H1 (cell line): ENCODE results near the gene DSCAM. TPM values are rescaled to one million over a fixed set of nuclear protein-coding genes. Genes with fewer than 3 reads are reported as not detected.

Experiments used
- CTCF ChIA-PET: fragments of 300-600 bp; sonication (Branson Sonifier 250); formaldehyde crosslinking; loops from one replicate; lab custom pipeline; 2021; ENCODE audit not compliant: partially characterized antibody; lab: Charles Lee
- POLR2A ChIA-PET: fragments of 300-600 bp; sonication (Branson Sonifier 250); formaldehyde crosslinking; loops from one replicate; lab custom pipeline; 2021; ENCODE audit warnings: inconsistent platforms; ENCODE audit not compliant: partially characterized antibody; lab: Charles Lee
- DNase-seq, 2 experiments: peaks; one replicate each; pipeline versions ENCODE4 v3.0.0 to v3.0.0-alpha.2; 2010 to 2022; ENCODE audit warnings: low spot score in 2 of 2, low read depth in 1 of 2, mixed read lengths in 1 of 2
- FAIRE-seq: peaks from 2 replicates; lab custom pipeline; 2011; peaks lifted over from hg19 to GRCh38; lab: Jason Lieb, UNC
- H2AFZ ChIP-seq: 2 replicates; pipeline ENCODE4 v1.8.1; 2012; ENCODE audit warnings: low read length, inconsistent platforms
- H2AK5ac ChIP-seq: 2 replicates; pipeline ENCODE4 v1.6.1; 2013; ENCODE audit warnings: low read depth, low read length
- H2BK120ac ChIP-seq: replicated peaks from 2 replicates; pipeline ENCODE3; 2013; ENCODE audit warnings: low read depth, low read length, inconsistent platforms
- H2BK12ac ChIP-seq: 2 replicates; pipeline ENCODE4 v1.6.1; 2013; ENCODE audit warnings: low read depth, low read length
- H2BK15ac ChIP-seq: 2 replicates; pipeline ENCODE4 v1.6.1; 2013; ENCODE audit warnings: low read length
- H2BK20ac ChIP-seq: 2 replicates; pipeline ENCODE4 v1.6.1; 2013; ENCODE audit warnings: low read length
- H2BK5ac ChIP-seq: 2 replicates; pipeline ENCODE4 v1.6.1; 2013; ENCODE audit warnings: low read depth, low read length
- H3K14ac ChIP-seq: 2 replicates; pipeline ENCODE4 v1.6.1; 2013; ENCODE audit warnings: inconsistent platforms; ENCODE audit not compliant: insufficient read length
- H3K18ac ChIP-seq: 2 replicates; pipeline ENCODE4 v1.6.1; 2013; ENCODE audit warnings: low read length; ENCODE audit errors: extremely low read depth
- H3K23ac ChIP-seq: 2 replicates; pipeline ENCODE4 v1.6.1; 2013; ENCODE audit warnings: inconsistent platforms; ENCODE audit not compliant: insufficient read length
- H3K23me2 ChIP-seq: 2 replicates; pipeline ENCODE4 v1.6.1; 2013; ENCODE audit warnings: low read depth, low read length
- H3K27ac ChIP-seq: 2 replicates; pipeline ENCODE4 v1.6.1; 2011; ENCODE audit warnings: low read depth, low read length, inconsistent platforms
- H3K27me3 ChIP-seq, 4 experiments: replicated peaks in 1 of 4; 1 replicate in 1 of 4; 2 replicates in 3 of 4; pipeline versions ENCODE4 v1.6.1 to v1.8.1; 2011 to 2013; ENCODE audit warnings: low read length in 3 of 4, mild to moderate bottlenecking in 3 of 4, inconsistent platforms in 2 of 4, mixed read lengths in 2 of 4, moderate library complexity in 1 of 4; ENCODE audit not compliant: control insufficient read depth in 3 of 4, insufficient read depth in 3 of 4; ENCODE audit errors: extremely low read depth in 1 of 4
- H3K36me3 ChIP-seq, 4 experiments: 2 replicates each; pipeline versions ENCODE4 v1.6.1 to v1.8.1; 2011 to 2013; ENCODE audit warnings: mild to moderate bottlenecking in 4 of 4, low read length in 3 of 4, moderate library complexity in 2 of 4, control low read depth in 1 of 4, inconsistent platforms in 1 of 4; ENCODE audit not compliant: insufficient read depth in 4 of 4, control insufficient read depth in 2 of 4
- H3K4ac ChIP-seq: replicated peaks from 2 replicates; pipeline ENCODE3; 2013; ENCODE audit warnings: low read length, low read depth, mixed read lengths, inconsistent platforms; ENCODE audit not compliant: insufficient read length
- H3K4me1 ChIP-seq, 4 experiments: replicated peaks in 1 of 4; 1 replicate in 1 of 4; 2 replicates in 3 of 4; pipeline versions ENCODE4 v1.6.1 to v1.8.1; 2011 to 2013; ENCODE audit warnings: low read length in 3 of 4, inconsistent platforms in 2 of 4, mixed read lengths in 1 of 4; ENCODE audit not compliant: insufficient read depth in 4 of 4, control insufficient read depth in 3 of 4
- H3K4me2 ChIP-seq, 2 experiments: 2 replicates each; pipeline versions ENCODE4 v1.6.1 to v1.8.1; 2011 to 2013; ENCODE audit warnings: low read depth in 2 of 2, low read length in 2 of 2, control low read depth in 1 of 2, inconsistent platforms in 1 of 2, mild to moderate bottlenecking in 1 of 2; ENCODE audit not compliant: insufficient read depth in 1 of 2
- H3K4me3 ChIP-seq, 4 experiments: fragments of 200-600, 300-600 bp in 1 of 4; sonication (generic), shearing (Covaris generic), sonication (Bioruptor Twin) in 1 of 4; 2 replicates each; pipeline versions ENCODE4 v1.5.1 to v1.8.1; 2011 to 2016; ENCODE audit warnings: low read length in 4 of 4, low read depth in 3 of 4, control low read depth in 2 of 4, inconsistent platforms in 2 of 4, mild to moderate bottlenecking in 2 of 4, mixed read lengths in 1 of 4, moderate library complexity in 1 of 4; ENCODE audit not compliant: insufficient read depth in 2 of 4; ENCODE audit errors: extremely low read depth in 1 of 4
- H3K56ac ChIP-seq: replicated peaks from 2 replicates; pipeline ENCODE3; 2013; ENCODE audit warnings: low read depth, mild to moderate bottlenecking, mixed read lengths, low read length, inconsistent platforms; ENCODE audit not compliant: insufficient read length
- H3K79me1 ChIP-seq: 2 replicates; pipeline ENCODE4 v1.6.1; 2013; ENCODE audit warnings: low read depth, low read length, control low read depth
- H3K79me2 ChIP-seq, 2 experiments: 2 replicates each; pipeline versions ENCODE4 v1.6.1 to v1.8.1; 2012 to 2013; ENCODE audit warnings: low read length in 2 of 2, mild to moderate bottlenecking in 2 of 2, inconsistent platforms in 1 of 2; ENCODE audit not compliant: insufficient read depth in 2 of 2, control insufficient read depth in 1 of 2
- H3K9ac ChIP-seq, 4 experiments: replicated peaks in 1 of 4; 1 replicate in 1 of 4; 2 replicates in 3 of 4; pipeline versions ENCODE4 v1.6.1 to v1.8.1; 2011 to 2013; ENCODE audit warnings: low read depth in 3 of 4, low read length in 3 of 4, control low read depth in 2 of 4, mild to moderate bottlenecking in 2 of 4, moderate library complexity in 2 of 4, inconsistent platforms in 1 of 4; ENCODE audit errors: extremely low read depth in 1 of 4
- H3K9me3 ChIP-seq, 2 experiments: 2 replicates each; pipeline versions ENCODE4 v1.6.1 to v1.8.1; 2012 to 2013; ENCODE audit warnings: mild to moderate bottlenecking in 2 of 2, moderate library complexity in 2 of 2, control low read depth in 1 of 2, inconsistent platforms in 1 of 2, low read depth in 1 of 2, low read length in 1 of 2, mixed read lengths in 1 of 2; ENCODE audit not compliant: insufficient read depth in 2 of 2
- H4K20me1 ChIP-seq, 2 experiments: replicated peaks in 1 of 2; 2 replicates each; pipeline versions ENCODE3 to v1.8.1; 2011 to 2013; ENCODE audit warnings: inconsistent platforms in 2 of 2, low read length in 2 of 2, mild to moderate bottlenecking in 1 of 2; ENCODE audit not compliant: insufficient read depth in 2 of 2, control insufficient read depth in 1 of 2
- H4K5ac ChIP-seq: 2 replicates; pipeline ENCODE4 v1.6.1; 2013; ENCODE audit warnings: low read length, low read depth, mixed read lengths, inconsistent platforms; ENCODE audit not compliant: insufficient read length
- H4K8ac ChIP-seq: 2 replicates; pipeline ENCODE4 v1.8.0; 2013; ENCODE audit warnings: mild to moderate bottlenecking, moderate library complexity, low read length, inconsistent platforms; ENCODE audit not compliant: insufficient read depth; ENCODE audit errors: extremely low read depth
- H4K91ac ChIP-seq: replicated peaks from 2 replicates; pipeline ENCODE3; 2013; ENCODE audit warnings: low read length, mixed read lengths, inconsistent platforms; ENCODE audit not compliant: insufficient read length
- BACH1 ChIP-seq: IDR thresholded peaks from 2 replicates; pipeline ENCODE4 v1.6.1; 2012; ENCODE audit warnings: low read length, improper control_type of control experiment
- CBX5 ChIP-seq: fragments of 300-800, 300-1000 bp; sonication (generic); IDR thresholded peaks from 2 replicates; pipeline ENCODE4 v1.7.1; 2016; ENCODE audit warnings: antibody characterized with exemption, low read length, low read depth
- CBX8 ChIP-seq: fragments of 300-800, 300-1000 bp; sonication (generic); IDR thresholded peaks from 2 replicates; pipeline ENCODE4 v1.7.1; 2016; ENCODE audit warnings: low read depth, low read length, borderline replicate concordance
- CEBPB ChIP-seq: IDR thresholded peaks from 2 replicates; pipeline ENCODE4 v1.6.1; 2012; ENCODE audit warnings: low read depth, low read length
- EZH2 ChIP-seq: fragments of 200-600 bp; sonication (generic); IDR thresholded peaks from 2 replicates; pipeline ENCODE4 v1.7.1; 2012; ENCODE audit warnings: low read depth, mild to moderate bottlenecking, moderate library complexity, low read length, inconsistent platforms; ENCODE audit not compliant: severe bottlenecking
- GTF2F1 ChIP-seq: IDR thresholded peaks from 2 replicates; pipeline ENCODE4 v1.6.1; 2012; ENCODE audit warnings: low read depth, low read length, improper control_type of control experiment, borderline replicate concordance
- HDAC6 ChIP-seq: IDR thresholded peaks from one replicate; pipeline ENCODE4 v1.7.1; 2012; ENCODE audit warnings: low read depth, mild to moderate bottlenecking, inconsistent platforms, low read length, moderate library complexity
- JUND ChIP-seq: IDR thresholded peaks from 2 replicates; pipeline ENCODE4 v1.6.1; 2011; ENCODE audit warnings: mild to moderate bottlenecking, improper control_type of control experiment, low read length
- POU5F1 ChIP-seq: IDR thresholded peaks from 2 replicates; pipeline ENCODE4 v1.6.1; 2011; ENCODE audit warnings: low read depth, mild to moderate bottlenecking, low read length, moderate library complexity
- RFX5 ChIP-seq: IDR thresholded peaks from 2 replicates; pipeline ENCODE4 v1.6.1; 2011; ENCODE audit warnings: low read depth, low read length, improper control_type of control experiment, borderline replicate concordance
- RXRA ChIP-seq: IDR thresholded peaks from 2 replicates; pipeline ENCODE4 v1.6.1; 2011; ENCODE audit warnings: low read depth, mild to moderate bottlenecking, low read length, moderate library complexity; ENCODE audit not compliant: insufficient read depth
- SAP30 ChIP-seq: fragments of 300-600 bp; sonication (generic); IDR thresholded peaks from 2 replicates; pipeline ENCODE4 v1.7.1; 2012; ENCODE audit warnings: low read length, moderate library complexity, mild to moderate bottlenecking, inconsistent platforms; ENCODE audit not compliant: insufficient read depth, insufficient replicate concordance
- SIN3A ChIP-seq, 2 experiments: IDR thresholded peaks in 1 of 2; conservative IDR thresholded peaks in 1 of 2; 2 replicates each; pipeline ENCODE4 v1.6.1; 2011 to 2012; ENCODE audit warnings: low read length in 2 of 2, improper control_type of control experiment in 1 of 2, low read depth in 1 of 2, mild to moderate bottlenecking in 1 of 2
- ZNF274 ChIP-seq: IDR thresholded peaks from 2 replicates; pipeline ENCODE4 v1.7.0; 2012; ENCODE audit warnings: low read length, borderline replicate concordance; ENCODE audit errors: extremely low read depth
- WGBS, 2 experiments: shearing (Covaris generic) in 1 of 2; methylation state at CpG; one replicate each; pipeline versions ENCODE4 v1.1.6 to v1.1.7; 2013 to 2015; ENCODE audit warnings: low lambda C conversion rate in 2 of 2, mixed read lengths in 2 of 2, inconsistent platforms in 1 of 2, low coverage in 1 of 2, missing lambda C conversion rate in 1 of 2; ENCODE audit not compliant: insufficient replicate concordance in 2 of 2, insufficient coverage in 1 of 2, insufficient read length in 1 of 2; ENCODE audit errors: extremely low coverage in 1 of 2, missing lambda C conversion rate in 1 of 2; 5-methylcytosine and 5-hydroxymethylcytosine counted together
- polyA plus RNA-seq, 7 experiments: library from polyadenylated mRNA; depleted of rRNA in 3 of 7; stranded (reverse) in 5 of 7; unstranded in 2 of 7; fragments of >200 nt in 5 of 7; fragments of 200-250 nt in 2 of 7; gene quantifications; 1 replicate in 5 of 7; 2 replicates in 1 of 7; 4 replicates in 1 of 7; pipeline versions ENCODE4 v1.2.1 to v1.2.3, GENCODE V29; 2011 to 2013; ENCODE audit warnings: missing spikeins in 2 of 7, mixed read lengths in 2 of 7
- total RNA-seq: library from RNA; stranded (reverse); fragmentation: NEBNext Ultra II Directional; extraction: Animal tissue kit (Norgen Biotek cat#: 25700); gene quantifications from 2 replicates; pipeline ENCODE4 v1.2.1, GENCODE V29; 2021
- TF ChIP-seq, protein P1 (sequence below): IDR thresholded peaks from 2 replicates; pipeline ENCODE4 v1.6.1; 2012; ENCODE audit warnings: inconsistent platforms

The DSCAM gene
- total and polyA plus RNA-seq, 2 of the 8 experiments (the other 6 are each of a cell fraction or from before 2014, with no cell fraction given), result 0.02 to 0.15 TPM

DNA sequence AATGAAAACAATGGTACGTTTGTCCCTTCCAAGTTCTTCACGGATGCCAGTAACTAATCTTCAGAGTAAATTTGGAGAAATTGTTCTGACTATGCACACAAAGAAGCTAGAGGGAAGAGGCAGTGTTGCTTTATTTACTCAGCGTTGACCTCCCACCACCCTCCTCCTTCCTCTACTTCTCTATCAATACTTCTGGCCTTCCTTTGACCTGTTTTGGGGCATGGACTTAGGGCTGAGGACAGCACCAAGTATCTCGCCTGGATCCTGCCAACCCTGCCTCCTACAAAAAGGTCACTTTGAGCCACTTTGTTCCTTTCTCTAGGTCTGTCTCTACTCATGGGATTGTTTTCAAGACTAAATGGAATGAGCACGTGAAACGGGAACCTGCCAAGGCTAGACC lies 282.6 kb downstream of the DSCAM start:
- DNase-seq (no peak), FAIRE-seq (no peak)
- ChIA-PET CTCF (no interaction called here), POLR2A (no interaction called here)
- H3K4me2 ChIP-seq, result no peak overlapping the region
- no peak overlapping the region for H3K27ac ChIP-seq
- no peaks in the 10 kb centered on the region for H3K79me1 ChIP-seq
- no peak overlapping the region for H2AFZ ChIP-seq
- no peaks in the 10 kb centered on the region for H3K4me1 ChIP-seq
- H4K20me1 ChIP-seq, result no peaks in the 10 kb centered on the region
- H3K4me3 ChIP-seq, result no peak overlapping the region
- H4K8ac ChIP-seq, result no peak overlapping the region
- H2BK120ac ChIP-seq, result no peak overlapping the region
- H3K23me2 ChIP-seq, result no peaks in the 10 kb centered on the region
- no peak overlapping the region for H3K4ac ChIP-seq
- 89% methylated on average over 6 of the region's 6 CpGs; no CpG with 5 or more reads in 1 of the 2 experiments for WGBS, 2 experiments
- H2BK15ac ChIP-seq, result no peak overlapping the region
- H3K9ac ChIP-seq, result no peak overlapping the region
- no peak overlapping the region for H4K5ac ChIP-seq
- no peak overlapping the region for H2BK12ac ChIP-seq
- H3K79me2 ChIP-seq, result no peaks in the 10 kb centered on the region
- no peaks in the 10 kb centered on the region for H3K27me3 ChIP-seq
- no peak overlapping the region for H4K91ac ChIP-seq
- no peak overlapping the region for H3K23ac ChIP-seq
- no peaks in the 10 kb centered on the region for H3K36me3 ChIP-seq
- no peak overlapping the region for H2BK5ac ChIP-seq
- no peak overlapping the region for H3K18ac ChIP-seq
- no peak overlapping the region for H3K56ac ChIP-seq
- H3K9me3 ChIP-seq, result no peaks in the 10 kb centered on the region
- H2AK5ac ChIP-seq, result no peak overlapping the region
- no peak overlapping the region for H3K14ac ChIP-seq
- no peak overlapping the region for H2BK20ac ChIP-seq
- TF ChIP-seq HDAC6 (no peak), JUND (no peak), CBX5 (no peak), CBX8 (no peak), SIN3A (conservative IDR thresholded peaks at IDR 0.05 in 1 of 2, IDR thresholded peaks at IDR 0.05 in 1 of 2; ENCODE audit: low read depth in 1 of 2, low read length in 2 of 2) (no peak), CEBPB (no peak), EZH2 (no peak), ZNF274 (no peak), RFX5 (no peak), RXRA (no peak), BACH1 (no peak), GTF2F1 (no peak), SAP30 (no peak), POU5F1 (no peak)
- TF ChIP-seq, protein P1, sequence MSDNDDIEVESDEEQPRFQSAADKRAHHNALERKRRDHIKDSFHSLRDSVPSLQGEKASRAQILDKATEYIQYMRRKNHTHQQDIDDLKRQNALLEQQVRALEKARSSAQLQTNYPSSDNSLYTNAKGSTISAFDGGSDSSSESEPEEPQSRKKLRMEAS, result no peak
